LNCAP (cell line): Measurements from ENCODE around the gene PYURF.

ENCODE experiments used
- CTCF ChIP-seq: fragments of 450-650 bp; IDR thresholded peaks from 2 replicates; pipeline ENCODE4 v1.5.1; 2017; ENCODE audit warnings: mild to moderate bottlenecking

The PYURF gene

GRCh38 chr4:88533937-88534750 is 10.6 kb upstream of the PYURF start:
- no peak for TF ChIP-seq CTCF

GRCh38 chr4:88533088-88533790 is 9.7 kb upstream of the PYURF start:
- TF ChIP-seq CTCF = no peak

- TF ChIP-seq CTCF = no peak
These were observed 8.0 kb upstream of the PYURF start for GRCh38 chr4:88531549-88531948.

- peak; percentile 38 for TF ChIP-seq CTCF
These were observed 5.3 kb upstream of the PYURF start for GRCh38 chr4:88528861-88529260.

GRCh38 chr4:88527787-88528186 is 4.2 kb upstream of the PYURF start:
- TF ChIP-seq CTCF = no peak

GRCh38 chr4:88526221-88526815 is 2.7 kb upstream of the PYURF start:
- peak; percentile 61 for TF ChIP-seq CTCF

- no peak for TF ChIP-seq CTCF
These were observed 595 bp upstream of the PYURF start for GRCh38 chr4:88524171-88524570.
